Measurements from ENCODE around the gene MARCHF3.

- TF ChIP-seq, protein P1, sequence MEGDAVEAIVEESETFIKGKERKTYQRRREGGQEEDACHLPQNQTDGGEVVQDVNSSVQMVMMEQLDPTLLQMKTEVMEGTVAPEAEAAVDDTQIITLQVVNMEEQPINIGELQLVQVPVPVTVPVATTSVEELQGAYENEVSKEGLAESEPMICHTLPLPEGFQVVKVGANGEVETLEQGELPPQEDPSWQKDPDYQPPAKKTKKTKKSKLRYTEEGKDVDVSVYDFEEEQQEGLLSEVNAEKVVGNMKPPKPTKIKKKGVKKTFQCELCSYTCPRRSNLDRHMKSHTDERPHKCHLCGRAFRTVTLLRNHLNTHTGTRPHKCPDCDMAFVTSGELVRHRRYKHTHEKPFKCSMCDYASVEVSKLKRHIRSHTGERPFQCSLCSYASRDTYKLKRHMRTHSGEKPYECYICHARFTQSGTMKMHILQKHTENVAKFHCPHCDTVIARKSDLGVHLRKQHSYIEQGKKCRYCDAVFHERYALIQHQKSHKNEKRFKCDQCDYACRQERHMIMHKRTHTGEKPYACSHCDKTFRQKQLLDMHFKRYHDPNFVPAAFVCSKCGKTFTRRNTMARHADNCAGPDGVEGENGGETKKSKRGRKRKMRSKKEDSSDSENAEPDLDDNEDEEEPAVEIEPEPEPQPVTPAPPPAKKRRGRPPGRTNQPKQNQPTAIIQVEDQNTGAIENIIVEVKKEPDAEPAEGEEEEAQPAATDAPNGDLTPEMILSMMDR (IDR thresholded peaks at IDR 0.05), result no peak
- no peak for TF ChIP-seq POLR2A (IDR thresholded peaks at IDR 0.05)
Observed at GRCh38 chr5:127066721-127067120, 36.4 kb upstream of the MARCHF3 start.
